Motor neuron (in vitro differentiated cells): Measurements from ENCODE around the gene SCRN1. TPM values are rescaled to one million over a fixed set of nuclear protein-coding genes. Genes with fewer than 3 reads are reported as not detected.

Source experiments
- ATAC-seq, 8 experiments: fragments of 200-7000 bp; cut with Tn5 transposase; replicated peaks in 6 of 8; 2 replicates each; pipeline ENCODE4 v1.8.0; 2021; ENCODE audit warnings: mild to moderate bottlenecking in 8 of 8, moderate library complexity in 8 of 8
- H3K27ac ChIP-seq, 2 donors: fragments of 250-450 bp; sonication (Bioruptor Pico); 2 replicates each; pipeline ENCODE4 v1.9.0; 2021; ENCODE audit warnings: antibody characterized with exemption in 2 of 2, mild to moderate bottlenecking in 2 of 2, moderate library complexity in 1 of 2
- H3K4me1 ChIP-seq, 2 donors: fragments of 250-450 bp; sonication (Bioruptor Pico); replicated peaks in 1 of 2; 2 replicates each; pipeline ENCODE4 v1.6.1; 2021; ENCODE audit warnings: antibody characterized with exemption in 2 of 2, mild to moderate bottlenecking in 2 of 2, moderate library complexity in 1 of 2
- H3K4me3 ChIP-seq, 5 donors: fragments of 250-450 bp; sonication (Bioruptor Pico); 2 replicates each; pipeline ENCODE4 v1.9.0; 2021; ENCODE audit warnings: antibody characterized with exemption in 5 of 5, mild to moderate bottlenecking in 5 of 5, moderate library complexity in 4 of 5
- WGBS, 10 experiments: fragments of 450-650 bp; shearing (Covaris generic); methylation state at CpG; one replicate each; pipeline ENCODE4 v1.0.0; 2022; 5-methylcytosine and 5-hydroxymethylcytosine counted together
- in situ Hi-C, 9 experiments: fragments of 400-800 bp; cut with MboI; loops; one replicate each; pipeline ENCODE4 v1.15.0; 2021; ENCODE audit warnings: low sequenced_read_pairs in 9 of 9, low pct_unique_long_range_greater_than_20kb in 2 of 9; ENCODE audit not compliant: unreplicated experiment in 9 of 9
- total RNA-seq, 8 experiments: library from RNA; unstranded; fragments of 300-600 nt; gene quantifications; 2 replicates each; pipeline versions ENCODE4 v1.2.3 to v1.2.4, GENCODE V29; 2022

The SCRN1 gene
- total RNA-seq, 8 experiments from 2014 or later: 18.1 to 162 (median 106) TPM

DNA sequence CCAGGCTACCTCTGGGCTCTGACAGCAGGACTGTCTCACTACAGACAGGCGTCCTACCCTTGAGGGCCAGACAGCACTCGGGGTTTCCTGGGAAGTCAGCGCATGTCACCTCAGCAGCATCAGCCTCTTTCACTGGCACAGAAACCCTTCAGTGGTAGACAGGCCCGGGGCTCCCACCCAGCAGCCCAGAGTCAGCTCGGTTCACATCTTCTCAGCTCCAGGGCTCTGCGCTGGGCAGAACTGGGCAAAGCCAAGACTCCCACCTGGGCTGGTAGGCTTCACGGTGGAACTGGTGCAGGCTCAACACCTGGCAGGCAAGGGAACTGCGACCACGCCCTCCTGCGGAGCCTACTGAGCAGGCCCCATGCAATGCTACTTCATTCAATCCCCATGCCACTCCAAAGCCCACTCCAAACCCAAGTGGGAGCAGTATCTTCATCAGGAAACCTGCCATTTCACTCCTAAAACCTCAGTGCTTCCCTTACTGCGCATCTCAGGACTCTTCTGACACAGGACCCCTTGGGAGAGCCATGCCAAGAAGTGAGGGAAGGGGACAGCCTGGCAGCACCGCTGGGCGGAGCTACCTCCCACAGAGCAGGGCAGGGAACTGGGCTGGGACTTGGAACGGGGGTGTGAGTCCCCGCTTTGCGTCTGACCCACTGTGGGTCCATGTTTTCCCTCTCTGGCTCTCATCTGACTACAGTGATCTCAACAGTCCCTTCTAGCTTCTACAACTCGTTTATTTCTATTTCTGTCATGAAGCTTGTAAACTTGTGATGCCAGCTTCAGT, 60.4 kb downstream of the SCRN1 start:
- Histone ChIP-seq H3K27ac (no peak overlapping the region), H3K4me3 (no peak overlapping the region), H3K4me1 (no peaks in the 10 kb centered on the region)
- in situ Hi-C loops: no loop called here
- 65 to 100% (median 90%) methylated on average over 1 to 10 of the region's 17 CpGs; no CpG with 5 or more reads in 4 of the 10 experiments for WGBS, 10 experiments
- no peak for ATAC-seq

DNA sequence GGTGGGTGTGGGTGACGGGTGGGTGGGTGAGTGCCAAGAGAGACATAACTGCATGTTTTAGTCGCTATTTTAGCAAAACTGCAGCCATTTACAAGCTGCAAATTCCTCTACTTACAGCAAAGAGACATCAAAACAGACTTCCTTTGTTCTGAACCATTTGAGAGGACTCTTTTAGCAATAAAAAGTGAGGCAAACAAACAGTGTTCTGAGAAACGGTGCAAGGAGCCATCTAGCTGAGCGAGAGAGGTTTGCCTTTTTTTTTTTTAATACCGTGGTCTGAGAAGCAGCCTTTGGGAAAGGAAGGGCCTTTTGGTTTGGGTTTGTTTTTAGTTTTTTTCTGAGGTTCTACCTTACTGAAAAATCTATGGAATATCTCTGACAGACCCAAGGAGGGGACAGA, 62.9 kb downstream of the SCRN1 start:
- in situ Hi-C loops: no loop called here
- no peak for ATAC-seq
- 17 to 88% (median 61%) methylated on average over 1 to 3 of the region's 5 CpGs; no CpG with 5 or more reads in 5 of the 10 experiments for WGBS, 10 experiments
- Histone ChIP-seq H3K27ac (no peak overlapping the region), H3K4me3 (no peak overlapping the region), H3K4me1 (no peaks in the 10 kb centered on the region)

DNA sequence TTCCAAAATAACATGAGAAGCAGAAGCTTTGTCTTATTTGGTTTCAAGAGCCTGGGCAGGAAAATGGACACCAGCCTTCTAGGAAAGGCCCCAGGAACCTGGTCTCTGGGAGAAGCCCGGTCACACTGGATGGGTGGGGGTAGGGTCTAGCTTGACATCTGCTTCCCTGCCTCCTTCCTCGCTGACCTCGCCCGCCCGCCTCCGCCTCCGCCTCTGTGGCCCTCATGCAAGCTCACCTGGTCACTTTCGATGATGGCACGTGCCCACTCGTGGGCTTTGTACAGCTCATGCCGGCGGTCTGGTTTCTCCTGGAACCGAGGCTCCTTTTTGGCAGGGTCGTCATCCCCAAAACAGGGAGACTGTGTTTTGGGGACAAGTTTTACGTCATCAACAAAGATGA, 63.4 kb downstream of the SCRN1 start:
- 80 to 100% (median 94%) methylated on average over 1 to 9 of the region's 15 CpGs; no CpG with 5 or more reads in 7 of the 10 experiments for WGBS, 10 experiments
- Histone ChIP-seq H3K4me3 (no peak overlapping the region), H3K27ac (no peak overlapping the region), H3K4me1 (no peaks in the 10 kb centered on the region)
- in situ Hi-C loops: no loop called here
- ATAC-seq: no peak

DNA sequence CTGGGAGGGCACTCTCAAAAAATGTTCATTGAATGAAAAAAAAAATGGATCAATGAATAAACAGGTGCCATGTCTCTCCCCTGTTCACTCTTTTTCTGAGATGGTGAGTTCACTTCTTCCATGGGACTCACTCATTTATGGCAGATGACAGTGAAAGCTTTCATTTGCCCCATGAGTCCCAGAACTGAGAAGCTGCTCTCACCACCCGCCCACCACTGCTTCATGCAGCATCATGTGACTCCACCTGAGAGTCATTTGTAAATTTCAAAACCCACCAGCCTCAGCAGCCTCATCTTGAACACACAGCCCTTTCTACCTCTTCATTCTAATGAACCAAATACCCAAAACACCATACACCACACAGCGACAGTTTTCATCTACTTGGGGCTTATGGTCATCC, 64.9 kb downstream of the SCRN1 start:
- 100% methylated on average over 1 to 2 of the region's 2 CpGs; no CpG with 5 or more reads in 3 of the 10 experiments for WGBS, 10 experiments
- in situ Hi-C loops: no loop called here

DNA sequence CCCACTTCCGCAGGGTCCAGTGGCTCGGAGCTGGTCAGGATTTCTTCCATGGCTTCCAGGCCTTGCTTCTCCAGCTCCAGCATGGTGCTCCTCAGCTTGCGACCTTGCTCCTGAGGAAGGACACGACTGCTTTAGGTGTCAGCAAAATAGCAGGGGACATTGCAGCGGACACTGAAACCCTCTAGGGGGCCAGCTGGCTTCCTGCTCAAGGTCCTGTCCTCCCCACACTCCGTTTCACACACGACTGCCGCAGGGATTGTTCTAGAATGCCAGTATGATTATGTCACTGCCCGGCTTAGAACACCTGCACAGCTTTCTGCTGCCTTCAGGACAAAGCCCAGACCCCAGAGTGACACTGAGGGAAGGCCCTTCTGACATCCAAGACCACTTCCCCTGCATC, 65.6 kb downstream of the SCRN1 start:
- Histone ChIP-seq H3K4me1 (no peaks in the 10 kb centered on the region), H3K4me3 (no peak overlapping the region), H3K27ac (no peak overlapping the region)
- in situ Hi-C loops: no loop called here
- ATAC-seq: no peak
- WGBS, 10 experiments: 79 to 100% (median 80%) methylated on average over 1 to 4 of the region's 9 CpGs; no CpG with 5 or more reads in 5 of the 10 experiments

More for the DNA sequence above, 64.9 kb downstream of the SCRN1 start:
- Histone ChIP-seq H3K27ac (no peak overlapping the region), H3K4me3 (no peak overlapping the region), H3K4me1 (no peaks in the 10 kb centered on the region)
- ATAC-seq: no peak

DNA sequence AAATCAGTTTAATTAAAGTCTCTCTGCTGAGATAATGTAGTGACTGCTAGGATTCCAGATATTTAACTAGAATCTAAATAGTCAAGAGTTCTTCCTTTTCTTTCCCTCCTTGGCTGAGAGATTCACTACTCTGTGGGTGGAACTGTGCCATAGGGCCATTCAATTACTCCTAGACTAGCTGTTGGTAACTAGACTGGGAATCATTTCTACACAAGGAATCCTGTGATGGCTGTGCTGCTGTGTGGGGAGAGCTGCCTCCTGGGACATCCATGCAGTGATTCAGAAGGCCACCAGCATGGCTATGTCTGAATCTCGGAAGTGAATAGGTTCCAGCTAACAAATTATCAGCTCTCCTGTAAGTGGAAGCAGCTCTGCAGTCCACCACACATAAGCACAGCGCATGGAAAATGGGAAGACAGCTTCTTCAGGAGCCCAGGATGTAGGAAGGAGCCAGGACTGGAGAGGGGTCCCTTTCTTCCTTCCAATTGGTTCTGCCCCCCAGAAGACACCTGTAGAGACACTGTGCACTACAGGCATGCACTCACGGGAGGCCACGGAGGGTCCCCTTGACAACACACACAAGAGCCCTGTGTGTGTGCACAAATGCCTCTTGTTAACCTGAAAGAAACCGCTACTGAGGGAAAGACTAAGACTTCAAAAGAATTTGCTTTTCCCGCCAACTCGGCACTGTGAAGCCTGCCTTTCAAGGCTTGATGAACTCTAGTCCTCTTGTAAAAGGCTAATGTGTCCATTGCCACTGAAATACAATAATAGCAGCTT, 66.5 kb downstream of the SCRN1 start:
- H3K4me1 ChIP-seq: peaks cover 0 to under 1% of the 10 kb centered on the region in 2 donors
- peak in 1 of 8 experiments; percentile 66 for ATAC-seq
- no peak overlapping the region for H3K4me3 ChIP-seq
- WGBS, 10 experiments: 60 to 92% (median 79%) methylated on average over 1 to 5 of the region's 7 CpGs; no CpG with 5 or more reads in 3 of the 10 experiments
- no peak overlapping the region for H3K27ac ChIP-seq
- in situ Hi-C loops: no loop called here

DNA sequence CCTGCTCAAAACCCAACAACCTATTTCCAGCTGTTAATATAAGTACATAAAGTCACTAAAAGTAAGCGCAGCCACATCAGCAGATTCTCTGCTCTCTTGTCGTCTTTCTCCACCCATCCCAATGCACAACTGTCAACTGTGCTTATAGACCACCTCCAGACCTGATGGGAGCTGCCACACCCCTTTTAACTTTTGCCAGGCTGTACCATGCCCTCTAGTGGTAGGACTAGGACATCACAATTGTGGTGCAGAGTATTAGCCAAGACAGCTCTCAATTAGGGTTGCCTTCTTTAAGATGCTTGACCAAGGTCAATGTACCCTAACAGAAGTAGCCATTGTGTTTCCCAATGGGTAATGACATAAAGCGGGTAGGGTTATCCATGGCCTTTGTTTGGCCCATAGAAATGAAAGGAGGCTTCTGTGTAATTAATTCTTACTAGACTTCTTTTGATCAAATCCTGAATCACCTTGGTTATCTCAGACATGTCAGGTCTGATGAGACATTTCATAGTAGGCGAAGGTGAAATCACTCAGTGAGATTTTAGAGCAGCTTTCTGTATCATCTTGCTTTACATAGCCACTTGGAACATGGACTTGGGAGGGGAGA, 68.1 kb downstream of the SCRN1 start:
- Histone ChIP-seq H3K27ac (no peak overlapping the region), H3K4me3 (no peak overlapping the region), H3K4me1 (peaks cover 0 to 4% of the 10 kb centered on the region in 2 donors)
- WGBS, 10 experiments: 38 to 80% (median 42%) methylated on average over 1 to 3 of the region's 4 CpGs; no CpG with 5 or more reads in 1 of the 10 experiments
- in situ Hi-C loops: no loop called here
- ATAC-seq: peak; percentile 81 to 97 (median 87)

DNA sequence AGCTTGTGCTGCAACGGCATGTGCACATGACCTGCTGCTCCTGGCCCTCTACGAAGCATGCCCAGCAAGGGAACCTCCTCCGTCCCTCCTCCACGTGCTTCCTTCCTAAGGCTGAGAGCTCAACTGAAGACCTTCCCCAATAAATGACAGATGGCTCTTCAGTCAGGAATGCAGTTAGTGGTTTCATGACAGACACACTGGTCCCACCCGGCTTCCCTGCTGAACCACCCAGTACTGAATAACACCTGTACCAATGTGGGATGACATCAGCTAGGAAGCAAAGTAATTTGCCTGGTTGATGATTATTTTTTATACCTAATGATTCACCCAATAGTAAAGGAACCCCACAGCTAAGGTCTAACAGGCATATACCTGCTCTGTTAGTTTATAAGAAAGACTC, 69.1 kb downstream of the SCRN1 start:
- H3K27ac ChIP-seq: no peak overlapping the region
- 33 to 100% (median 82%) methylated on average over 1 to 5 of the region's 5 CpGs; no CpG with 5 or more reads in 3 of the 10 experiments for WGBS, 10 experiments
- in situ Hi-C loops: no loop called here
- ATAC-seq: no peak
- H3K4me1 ChIP-seq: peaks cover 0 to 4% of the 10 kb centered on the region in 2 donors
- no peak overlapping the region for H3K4me3 ChIP-seq

DNA sequence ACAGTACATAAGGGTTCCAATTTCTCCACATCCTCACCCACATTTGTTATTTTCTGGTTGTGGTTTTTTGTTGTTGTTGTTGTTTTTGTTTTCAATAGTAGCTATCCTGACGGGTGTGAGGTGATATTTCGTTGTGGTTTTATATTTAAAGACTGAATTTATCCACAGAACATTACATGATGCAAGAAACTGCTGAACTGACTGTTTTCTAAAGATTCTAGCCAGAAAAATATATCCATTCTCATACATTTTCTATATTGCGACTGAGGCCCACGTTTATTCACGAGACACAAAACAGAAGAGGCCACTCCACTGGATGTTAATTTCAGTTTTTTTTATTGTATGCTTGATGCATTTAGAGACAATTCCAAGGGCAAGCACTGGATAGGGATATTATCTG, 69.8 kb downstream of the SCRN1 start:
- peaks cover 0 to 4% of the 10 kb centered on the region in 2 donors for H3K4me1 ChIP-seq
- no peak overlapping the region for H3K4me3 ChIP-seq
- in situ Hi-C loops: no loop called here
- no peak for ATAC-seq
- H3K27ac ChIP-seq: no peak overlapping the region
- 66 to 100% (median 93%) methylated on average over 2 to 5 of the region's 5 CpGs for WGBS, 10 experiments

DNA sequence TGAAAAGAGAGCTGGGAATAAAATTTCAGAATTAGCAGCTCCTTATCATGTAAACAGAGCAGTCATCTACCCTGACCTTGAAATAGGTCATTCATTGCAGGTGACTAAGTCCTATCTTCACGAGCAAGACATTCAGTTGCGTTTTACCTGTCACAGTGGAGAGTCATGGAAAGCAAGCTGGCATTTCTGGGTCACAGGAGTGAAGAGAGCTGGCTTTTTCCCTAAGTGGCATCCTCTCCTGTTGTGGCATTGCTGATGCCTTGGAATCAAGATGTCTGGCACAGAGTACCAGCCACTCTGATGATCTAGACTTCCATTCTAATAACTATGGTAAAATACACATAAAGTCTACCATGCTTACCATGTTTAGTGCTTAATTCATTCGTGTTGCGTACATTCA, 70.8 kb downstream of the SCRN1 start:
- in situ Hi-C loops: no loop called here
- WGBS, 10 experiments: 67 to 100% (median 94%) methylated on average over 1 to 4 of the region's 4 CpGs; no CpG with 5 or more reads in 4 of the 10 experiments
- no peak overlapping the region for H3K27ac ChIP-seq
- no peak overlapping the region for H3K4me3 ChIP-seq
- peaks cover 0 to 4% of the 10 kb centered on the region in 2 donors for H3K4me1 ChIP-seq
- no peak for ATAC-seq

DNA sequence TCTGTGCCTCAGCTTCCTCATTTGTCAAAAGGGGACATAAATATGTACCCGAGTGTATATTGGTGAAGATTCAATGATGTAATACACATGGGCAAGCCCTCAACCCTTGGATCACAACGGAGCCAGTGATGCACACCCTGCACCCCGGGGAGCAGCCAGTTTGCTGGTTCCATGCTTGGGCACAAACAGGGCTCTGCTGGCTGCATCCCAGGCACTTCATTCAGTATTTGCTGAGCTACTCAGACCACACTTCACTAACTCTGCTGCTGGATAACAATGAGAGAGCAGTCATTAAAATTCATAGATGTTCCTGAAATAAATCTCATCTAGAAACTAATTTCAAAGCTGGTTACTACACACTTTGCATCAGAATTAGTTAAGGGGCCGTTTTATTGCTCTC, 72.0 kb downstream of the SCRN1 start:
- 0 to 100% (median 60%) methylated on average over 1 to 4 of the region's 4 CpGs; no CpG with 5 or more reads in 1 of the 10 experiments for WGBS, 10 experiments
- in situ Hi-C loops: no loop called here
- Histone ChIP-seq H3K4me1 (peaks cover 0 to 4% of the 10 kb centered on the region in 2 donors), H3K27ac (no peak overlapping the region), H3K4me3 (no peak overlapping the region)
- ATAC-seq: peak in 3 of 8 experiments; percentile 18 to 36 (median 28)

DNA sequence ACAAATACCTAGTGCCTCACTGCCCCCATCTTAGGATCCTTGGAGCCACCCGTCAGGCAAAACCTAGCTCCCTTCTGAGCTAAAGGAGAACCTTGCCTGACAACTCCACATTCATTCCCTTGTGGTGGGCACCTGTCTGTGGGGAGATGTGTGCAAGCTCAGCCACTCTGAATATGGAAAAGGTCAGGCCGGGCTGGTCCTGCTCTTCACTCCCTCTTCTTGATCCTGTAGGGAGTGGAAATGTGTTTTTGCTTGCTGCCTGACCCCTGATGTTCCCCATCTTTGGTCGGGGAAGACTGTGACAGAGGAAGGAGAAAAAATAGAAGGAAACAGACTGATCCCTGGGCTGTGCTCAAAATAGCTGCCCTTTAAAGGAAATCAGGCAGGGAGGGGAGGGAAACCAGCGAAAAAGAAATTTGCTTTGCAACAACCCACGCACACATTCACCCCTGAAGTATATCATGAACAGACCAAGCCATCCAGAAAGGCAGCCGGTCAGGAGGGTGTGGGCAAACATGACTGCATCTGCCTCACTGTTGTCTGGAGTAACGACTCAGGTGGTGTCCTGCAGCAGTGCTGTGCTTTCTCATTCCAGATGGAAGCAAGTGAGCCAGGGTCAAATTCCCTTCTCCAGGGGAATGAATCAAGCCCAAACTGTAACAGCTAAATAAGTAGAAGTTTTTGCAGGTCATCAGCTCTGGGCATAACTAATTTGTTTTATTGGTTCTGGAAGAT, 74.0 kb downstream of the SCRN1 start:
- Histone ChIP-seq H3K4me3 (no peak overlapping the region), H3K27ac (no peak overlapping the region), H3K4me1 (peaks cover 0 to 4% of the 10 kb centered on the region in 2 donors)
- in situ Hi-C loops: no loop called here
- 0 to 100% (median 85%) methylated on average over 1 to 5 of the region's 7 CpGs for WGBS, 10 experiments
- peak in 5 of 8 experiments; percentile 18 to 86 (median 35) for ATAC-seq
